Measurements from ENCODE around the gene ZDHHC18. TPM values are rescaled to one million over a fixed set of nuclear protein-coding genes. Genes with fewer than 3 reads are reported as not detected.

The ZDHHC18 gene
- total and polyA plus RNA-seq, 2 of the 8 experiments (the other 6 are each of a cell fraction or from before 2014, with no cell fraction given), result 29.7 to 49.8 TPM

DNA sequence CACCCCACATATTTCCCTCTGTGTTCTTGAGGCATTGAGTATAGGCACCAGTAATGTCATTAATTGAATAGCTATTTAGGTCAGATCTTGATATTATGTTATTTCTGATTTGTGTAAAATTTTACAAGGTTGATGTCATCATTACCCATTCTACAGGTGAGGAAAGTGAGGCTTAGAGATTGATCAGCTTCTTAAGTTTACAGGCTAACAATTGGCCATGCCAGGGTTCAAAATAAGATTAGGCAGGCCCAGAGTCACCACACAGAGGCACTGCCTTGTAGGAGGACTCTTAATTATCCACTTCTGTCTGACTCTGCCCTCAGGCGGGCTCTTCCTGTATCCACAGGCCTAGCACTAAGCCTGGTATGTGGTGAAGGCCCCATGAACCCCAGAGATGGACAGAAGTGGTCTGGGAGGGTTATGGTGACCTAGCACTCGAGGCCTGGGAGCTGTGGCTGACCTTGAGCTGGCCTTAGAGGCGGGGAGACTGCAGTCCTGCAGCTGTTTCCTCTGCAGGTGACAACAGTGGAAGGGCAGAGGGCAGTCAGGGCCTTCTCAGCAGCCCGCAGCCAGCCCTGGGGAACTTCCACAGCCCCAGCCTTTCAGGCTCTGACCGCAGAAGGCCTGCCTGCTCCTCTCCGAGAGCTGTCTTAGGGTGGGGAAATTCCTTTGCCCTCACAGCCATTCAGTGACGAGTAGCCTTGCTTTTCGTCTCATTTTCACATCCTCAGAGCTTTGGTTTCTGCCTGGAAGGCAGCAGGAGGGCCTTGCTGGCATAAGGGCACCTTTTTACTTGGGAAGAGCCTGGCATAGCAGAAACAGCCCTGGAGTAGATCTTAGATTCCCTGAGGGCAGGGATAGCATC is 12.2 kb downstream of the ZDHHC18 start (continued):
- TF ChIP-seq SP2 (IDR thresholded peaks at IDR 0.05; ENCODE audit: low read length) (no peak), POLR2A (IDR thresholded peaks at IDR 0.05; ENCODE audit: control extremely low read depth in 1 of 2, low read depth in 2 of 2, low read length in 2 of 2) (no peak), RAD21 (IDR thresholded peaks at IDR 0.05 in 1 of 2, conservative IDR thresholded peaks at IDR 0.05 in 1 of 2; ENCODE audit: low read depth in 2 of 2, low read length in 2 of 2) (no peak), CEBPB (IDR thresholded peaks at IDR 0.05; ENCODE audit: low read depth, low read length) (no peak), NANOG (IDR thresholded peaks at IDR 0.05; ENCODE audit: insufficient read depth, low read depth, low read length, poor library complexity, severe bottlenecking) (no peak), ASH2L (IDR thresholded peaks at IDR 0.05; ENCODE audit: low read length) (no peak)
- TF ChIP-seq, protein P1, sequence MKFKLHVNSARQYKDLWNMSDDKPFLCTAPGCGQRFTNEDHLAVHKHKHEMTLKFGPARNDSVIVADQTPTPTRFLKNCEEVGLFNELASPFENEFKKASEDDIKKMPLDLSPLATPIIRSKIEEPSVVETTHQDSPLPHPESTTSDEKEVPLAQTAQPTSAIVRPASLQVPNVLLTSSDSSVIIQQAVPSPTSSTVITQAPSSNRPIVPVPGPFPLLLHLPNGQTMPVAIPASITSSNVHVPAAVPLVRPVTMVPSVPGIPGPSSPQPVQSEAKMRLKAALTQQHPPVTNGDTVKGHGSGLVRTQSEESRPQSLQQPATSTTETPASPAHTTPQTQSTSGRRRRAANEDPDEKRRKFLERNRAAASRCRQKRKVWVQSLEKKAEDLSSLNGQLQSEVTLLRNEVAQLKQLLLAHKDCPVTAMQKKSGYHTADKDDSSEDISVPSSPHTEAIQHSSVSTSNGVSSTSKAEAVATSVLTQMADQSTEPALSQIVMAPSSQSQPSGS (IDR thresholded peaks at IDR 0.05; ENCODE audit: low read length), result no peak

All from H1 (cell line).